ENCODE data around the gene TCN2.
"Not testable (repeated sequence)": the region's sequence is repeated elsewhere in the genome, so short reads cannot be mapped to it uniquely, and the experiment has no call there.

Gene TCN2

DNA sequence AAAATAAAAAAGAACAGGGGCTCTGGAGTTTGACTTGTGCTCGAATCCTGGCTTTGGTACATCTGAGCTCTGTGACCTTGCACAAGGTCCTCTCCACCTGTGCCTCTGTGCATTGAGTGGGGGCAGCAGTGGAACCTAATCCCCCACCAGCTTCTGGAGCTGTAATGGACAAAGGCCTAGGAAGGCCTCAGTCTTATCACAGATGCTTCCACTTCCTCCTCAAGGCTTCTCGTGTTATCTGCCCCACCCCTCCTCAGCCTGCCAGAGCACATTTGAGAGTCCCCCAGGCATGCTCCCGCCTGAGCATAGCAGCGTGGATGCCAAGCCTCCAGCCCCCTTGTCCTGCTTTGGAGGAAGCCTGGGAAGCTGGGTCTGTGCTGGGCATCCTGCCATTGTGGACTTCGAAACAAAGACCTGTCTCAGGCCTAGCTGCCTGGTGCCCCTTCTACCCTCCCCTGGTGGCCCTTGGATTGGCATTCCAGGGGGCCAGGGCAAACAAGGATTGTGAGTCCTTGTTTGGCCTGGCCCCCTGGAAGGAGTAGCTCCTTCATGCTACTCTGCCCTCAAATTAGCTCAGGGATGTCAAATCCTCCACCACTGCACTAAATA is 43.6 kb downstream of the TCN2 start:
- no peak for DNase-seq

DNA sequence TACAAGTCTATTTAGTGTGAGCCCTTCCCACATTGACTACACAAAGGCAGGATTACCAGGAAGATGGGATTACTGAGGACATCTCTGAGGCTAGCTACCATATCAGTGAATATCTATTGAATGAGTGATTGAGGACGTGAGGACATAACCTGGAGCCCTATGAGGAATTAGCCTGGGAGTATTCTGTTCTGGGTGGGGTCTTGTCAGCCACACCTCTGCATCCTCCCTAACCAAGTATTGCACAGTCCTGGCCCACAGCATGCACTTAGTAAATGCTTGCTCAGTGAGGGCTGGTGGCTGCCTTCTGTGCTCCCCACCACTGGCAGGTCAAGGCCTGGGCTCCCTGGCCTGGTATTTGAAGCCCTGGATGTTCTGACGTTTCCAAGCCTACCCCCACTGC is 45.9 kb downstream of the TCN2 start:
- no peak for DNase-seq

DNA sequence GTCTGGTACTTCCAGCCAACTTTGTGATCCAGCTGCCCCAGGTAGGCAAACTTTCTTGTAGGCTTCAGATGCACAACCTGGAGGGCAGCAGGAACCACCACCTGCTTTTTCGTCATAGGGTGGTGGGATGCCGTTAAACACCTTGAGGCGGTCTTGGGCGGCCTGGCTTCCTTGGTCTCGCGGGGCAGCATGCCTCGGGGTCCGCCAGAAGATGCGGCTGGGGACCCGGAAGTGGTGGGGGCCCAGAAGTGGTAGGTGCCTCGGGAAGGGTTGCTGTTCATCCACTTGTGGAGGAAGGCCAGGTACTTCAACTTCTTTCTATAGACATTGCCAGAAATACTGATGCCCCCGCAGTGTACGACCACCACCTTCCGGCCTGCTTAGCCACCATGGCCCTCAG is 47.4 kb downstream of the TCN2 start:
- no peak for DNase-seq

DNA sequence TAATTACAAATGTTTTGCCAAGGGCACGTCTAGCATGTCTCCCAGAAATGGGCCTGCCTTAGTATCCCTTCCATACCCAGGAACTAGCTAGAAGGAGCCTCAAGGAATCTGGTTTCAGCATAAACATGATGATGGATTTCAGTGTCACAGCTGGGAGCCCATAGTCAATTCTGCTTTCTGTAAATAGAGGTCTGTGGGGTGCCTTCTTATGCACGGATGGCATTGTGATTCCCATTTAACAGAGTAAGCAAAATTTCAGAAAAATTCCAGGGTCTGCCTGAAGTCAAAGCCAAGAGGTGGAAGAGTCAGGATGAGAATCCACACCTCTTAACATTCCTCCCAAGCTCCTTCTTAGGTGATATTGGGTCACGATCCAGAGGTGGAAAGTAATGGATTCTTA is 48.6 kb downstream of the TCN2 start:
- DNase-seq: no peak

DNA sequence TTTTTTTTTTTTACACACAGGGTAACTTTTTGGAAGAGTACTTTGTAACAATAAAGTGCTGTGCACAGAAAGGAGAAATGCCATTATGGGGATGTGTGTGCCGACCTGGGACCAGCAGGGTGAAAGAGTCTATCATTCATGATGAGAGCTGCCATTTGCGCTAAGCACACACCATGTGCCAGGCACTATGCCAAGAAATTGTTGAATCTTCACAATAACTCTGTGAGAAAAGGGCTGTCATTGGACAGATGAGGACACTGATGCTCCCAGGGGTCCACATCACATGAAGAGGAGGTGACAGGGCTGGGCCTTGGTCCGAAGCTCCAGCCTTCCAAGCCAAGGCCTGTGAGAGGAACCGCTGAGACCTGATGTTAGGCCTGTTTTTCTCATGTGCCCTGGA is 55.1 kb downstream of the TCN2 start:
- DNase-seq: no peak

DNA sequence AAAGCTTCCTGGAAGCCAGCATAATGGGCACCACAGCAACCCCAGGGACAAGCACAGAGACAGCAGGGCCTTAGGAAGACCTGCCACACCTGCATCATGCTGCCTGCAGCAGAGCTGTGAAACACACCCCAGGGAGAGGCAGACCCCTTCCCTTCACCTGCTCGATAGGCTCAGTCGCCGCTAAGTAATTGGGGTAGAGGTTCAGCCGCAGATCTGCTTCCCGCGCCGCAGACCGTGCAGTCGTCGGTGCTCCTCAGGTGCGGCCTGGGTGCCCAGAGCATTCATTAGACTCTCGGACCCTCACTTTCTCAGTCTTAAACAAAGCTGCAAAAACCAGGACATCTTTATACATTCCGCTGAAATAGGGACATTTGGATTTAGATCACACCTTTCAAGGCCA is 57.8 kb downstream of the TCN2 start:
- no peak for DNase-seq

DNA sequence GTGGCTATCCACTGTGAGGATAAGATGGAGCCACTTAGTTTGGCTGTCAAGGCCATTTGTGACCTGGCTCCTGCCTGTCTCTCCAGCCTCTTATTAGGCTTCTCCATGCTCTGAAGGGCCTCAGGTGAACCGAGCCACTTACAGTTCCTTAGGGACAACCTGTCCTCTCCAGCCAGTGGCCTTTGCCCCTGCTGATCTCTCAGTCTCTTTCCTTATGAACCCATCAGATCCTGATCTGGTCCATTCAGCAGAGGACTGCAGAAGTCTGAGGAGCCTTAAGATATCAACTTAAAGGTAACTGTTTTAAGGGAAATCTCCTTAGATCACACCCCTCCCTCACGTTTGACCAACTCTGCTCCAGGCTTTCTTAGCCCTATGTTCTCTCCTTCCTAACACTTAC is 58.3 kb downstream of the TCN2 start:
- DNase-seq: no peak

DNA sequence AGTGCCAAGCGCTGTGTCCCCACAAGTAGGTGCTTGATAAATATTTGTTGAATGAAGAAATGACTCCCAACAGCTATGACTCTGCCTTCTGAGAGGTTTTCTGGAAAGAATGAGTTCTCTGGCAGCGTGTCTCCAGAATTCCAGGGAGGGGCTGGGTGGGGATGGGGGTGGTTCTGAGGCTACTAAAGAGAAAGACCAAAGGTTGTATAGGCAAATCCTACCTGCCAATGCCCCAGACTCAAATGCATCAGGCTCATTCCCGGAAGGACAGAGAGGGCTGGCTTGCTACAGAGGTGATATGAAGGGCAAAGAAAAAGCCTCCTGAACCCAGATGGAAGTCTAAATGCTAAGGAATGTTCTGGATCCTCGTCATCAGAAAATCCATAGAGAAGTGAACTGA is 58.8 kb downstream of the TCN2 start:
- no peak for DNase-seq

DNA sequence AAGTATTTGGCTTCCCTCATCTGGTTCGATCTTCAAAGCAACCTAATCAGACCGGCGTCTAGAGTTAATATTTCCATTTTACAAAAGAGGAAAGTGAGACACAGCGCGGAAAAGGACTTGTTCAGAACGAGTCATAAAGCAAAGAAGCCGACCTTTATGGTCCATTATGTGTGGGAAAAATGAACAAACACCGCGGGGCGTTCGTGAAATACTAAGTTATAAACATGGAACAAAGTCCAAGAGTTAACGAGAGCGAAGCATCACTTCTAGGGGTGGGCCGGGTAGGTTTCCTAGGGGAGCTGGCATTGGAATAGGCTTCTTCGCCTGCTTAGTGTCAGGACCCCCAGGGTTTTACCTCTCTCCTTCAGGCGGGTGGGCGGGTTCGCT is 60.1 kb downstream of the TCN2 start:
- peak; percentile 22 for DNase-seq

DNA sequence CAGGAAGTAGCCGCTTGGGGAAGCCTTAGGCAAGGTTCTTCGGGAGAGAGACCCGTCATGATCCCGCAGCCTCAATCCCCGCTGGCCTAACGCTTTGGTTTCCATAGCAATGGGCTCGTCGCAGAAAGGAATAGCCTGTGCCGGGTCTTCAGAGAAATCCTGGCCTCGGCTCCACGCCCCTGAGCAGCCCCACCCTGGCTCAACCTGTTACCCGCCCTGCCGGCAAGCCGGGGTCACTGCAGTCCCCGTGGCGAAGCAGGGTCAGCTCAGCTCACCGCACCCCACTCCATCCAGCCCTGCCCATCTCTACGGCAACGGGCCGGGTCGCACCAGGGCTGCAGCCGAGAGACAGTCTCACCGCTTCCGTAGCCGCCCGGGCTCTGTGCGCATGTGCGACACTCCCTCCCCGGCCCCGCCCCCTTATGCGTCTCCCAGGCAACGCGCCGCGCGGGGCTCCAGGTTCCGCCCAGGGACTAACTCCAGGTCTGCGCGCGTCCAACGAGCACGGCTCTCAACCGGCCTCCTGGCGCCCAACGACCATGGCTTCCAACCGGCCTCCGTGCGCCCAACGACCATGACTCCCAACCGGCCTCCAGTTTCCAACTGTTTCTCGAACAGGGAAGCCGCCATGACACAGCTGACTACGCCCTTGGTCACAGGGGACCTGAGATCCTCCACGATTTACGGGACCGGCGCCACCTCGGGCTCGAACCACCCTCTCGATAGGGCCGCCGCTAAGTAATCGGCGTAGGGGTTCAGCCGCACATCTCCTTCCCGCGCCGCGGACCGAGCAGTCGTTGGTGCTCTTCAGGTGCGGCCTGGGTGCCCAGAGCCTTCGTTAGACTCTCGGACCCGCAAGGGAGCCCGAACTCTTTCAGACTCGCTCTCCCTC is 60.8 kb downstream of the TCN2 start, which contains the start of gene DUSP18:
Gene DUSP18 (minus strand): TSS at position 382 of the 892 bp plus-strand sequence. CDS start 3,872 bp downstream, outside the sequence.
- peak; percentile 94 for DNase-seq

DNA sequence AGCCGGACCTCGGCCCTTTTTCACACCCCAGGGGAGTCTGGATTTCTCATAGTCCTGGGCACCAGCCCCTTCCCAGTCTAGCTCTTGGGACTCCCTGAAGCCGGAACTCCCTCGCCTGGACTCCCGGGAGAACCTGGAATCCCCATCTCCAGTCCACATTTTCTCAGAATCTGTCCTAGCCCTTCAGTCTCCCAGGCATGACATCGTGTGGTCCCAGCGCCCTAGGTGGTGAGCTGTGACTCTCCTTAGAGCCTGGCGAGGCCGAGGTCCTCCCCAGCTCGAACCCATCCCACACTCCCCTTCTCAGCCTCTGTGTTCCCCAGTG is 61.4 kb downstream of the TCN2 start:
- DNase-seq: no peak

DNA sequence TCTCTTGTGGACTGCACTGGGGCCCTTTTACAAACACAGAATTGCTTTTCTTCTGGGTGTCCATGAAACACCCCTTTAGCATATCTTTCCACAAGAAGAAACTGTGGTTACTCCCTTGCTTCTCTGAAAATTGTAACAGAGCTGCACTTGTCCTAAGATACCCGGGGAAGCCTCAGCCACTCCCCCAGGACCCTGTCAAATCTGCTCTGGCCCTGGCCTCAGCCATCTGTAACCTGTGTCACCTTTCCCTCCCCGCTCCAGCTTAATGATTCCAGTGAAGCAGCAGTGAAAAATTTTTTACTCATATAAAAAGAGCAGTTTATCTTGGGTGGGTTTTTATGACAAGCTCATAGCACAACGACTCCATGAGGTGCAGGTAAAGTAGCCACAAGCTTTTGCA is 64.1 kb downstream of the TCN2 start:
- no peak for DNase-seq

DNA sequence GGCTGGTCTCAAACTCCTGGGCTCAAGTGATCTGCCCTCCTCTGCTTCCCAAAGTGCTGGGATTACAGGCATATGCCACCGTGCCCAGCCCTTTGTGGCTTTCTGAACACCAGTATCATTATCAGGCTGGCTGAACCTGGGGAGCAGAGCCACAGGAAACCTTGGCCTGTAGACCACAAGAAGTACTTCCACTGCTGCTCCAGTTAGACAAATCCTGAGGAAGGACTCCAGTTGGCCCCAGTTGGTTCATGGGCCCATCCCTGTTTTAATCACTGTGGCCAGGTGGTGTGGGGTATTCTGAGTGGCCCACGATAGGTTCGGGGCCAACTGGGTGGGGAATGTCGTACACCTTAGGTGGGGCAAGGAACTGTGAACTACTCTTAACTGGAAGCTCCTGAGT is 66.2 kb downstream of the TCN2 start:
- DNase-seq: no peak

DNA sequence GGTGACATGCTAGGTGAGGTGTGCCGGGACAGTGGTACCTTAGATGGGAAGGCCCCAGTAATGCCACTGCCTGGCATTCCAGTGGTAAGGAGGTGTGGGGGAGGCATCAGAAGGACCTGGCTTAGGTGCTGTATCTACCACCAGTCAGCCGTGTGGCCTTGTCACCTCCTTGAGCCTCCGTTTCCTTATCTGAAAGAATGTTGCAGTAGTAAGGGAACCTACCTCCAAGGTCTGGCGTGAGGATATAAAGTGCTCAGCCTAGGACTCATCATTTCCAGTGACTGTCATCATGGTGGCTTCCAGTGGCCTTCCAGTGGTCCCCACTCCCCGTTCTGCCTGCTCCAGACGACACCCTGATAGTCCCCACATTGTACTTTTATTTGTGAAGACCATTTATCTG is 67.5 kb downstream of the TCN2 start:
- no peak for DNase-seq

DNA sequence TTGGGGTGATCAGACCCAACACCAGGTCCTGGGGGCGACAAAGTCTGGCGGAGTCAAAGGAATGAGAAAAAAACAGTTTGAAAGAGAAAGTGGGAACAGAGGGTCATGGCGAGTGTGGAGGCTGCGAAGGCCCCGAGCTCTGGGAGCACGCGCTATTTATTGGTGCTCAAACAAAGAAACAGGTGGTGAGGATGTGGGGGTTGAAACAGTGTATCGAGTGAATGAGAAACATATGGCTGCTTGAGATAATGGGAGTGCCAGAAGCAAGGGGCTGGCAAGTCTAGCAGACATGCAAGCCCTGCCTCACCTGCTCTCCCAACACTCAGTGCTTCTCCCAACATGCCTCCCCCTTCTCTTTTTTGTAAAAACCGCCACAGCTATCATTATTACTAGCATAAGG is 68.5 kb downstream of the TCN2 start:
- no peak for DNase-seq

DNA sequence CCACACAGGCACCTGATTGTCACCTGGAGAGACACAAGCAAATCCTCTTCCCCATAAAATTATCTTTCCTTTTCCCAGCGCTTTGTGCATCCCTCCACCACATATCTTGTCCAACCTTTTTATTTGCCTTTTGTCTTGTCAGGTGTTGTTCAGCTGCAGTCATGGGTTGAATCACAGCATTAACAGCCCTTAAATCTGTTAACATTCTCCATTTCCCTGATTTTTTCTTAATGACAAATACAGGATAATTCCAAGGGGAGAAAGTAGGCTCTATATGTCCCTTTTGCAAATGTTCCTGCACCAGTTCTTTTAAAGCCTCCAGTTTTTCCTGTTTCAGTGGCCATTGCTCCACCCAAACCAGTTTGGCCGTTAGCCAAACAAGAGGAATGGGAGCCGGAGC is 69.6 kb downstream of the TCN2 start:
- DNase-seq: not testable (repeated sequence)

Data from stimulated activated CD4-positive, alpha-beta T cell treated with anti-CD3 and anti-CD28 coated beads, Interleukin-15, amount 100 ng/mL, for 24 hours (primary cell).